Upper lobe of left lung (tissue), 4 donors: ENCODE data around the gene CAMKK2.

Source experiments
- CTCF ChIP-seq, 6 experiments: fragments of 450-650 bp in 4 of 6; fragments of 200-600 bp in 2 of 6; sonication (generic) in 2 of 6; IDR thresholded peaks; one replicate each; pipeline ENCODE4 v1.5.1; 2016 to 2019; ENCODE audit warnings: antibody characterized with exemption in 6 of 6
- EP300 ChIP-seq, 4 donors: sonication (generic); formaldehyde crosslinking; IDR thresholded peaks; one replicate each; pipeline ENCODE4 v1.5.1; 2017; ENCODE audit warnings: antibody characterized with exemption in 4 of 4, control low read depth in 2 of 4
- POLR2AphosphoS5 ChIP-seq, 2 donors: sonication (generic); formaldehyde crosslinking; IDR thresholded peaks; one replicate each; pipeline ENCODE4 v1.5.1; 2017; ENCODE audit warnings: antibody characterized with exemption in 2 of 2

GRCh38 chr12:121337416-121337815 is 40.9 kb upstream of the CAMKK2 start:
- TF ChIP-seq POLR2AphosphoS5 (IDR thresholded peaks at IDR 0.05), result no peak
- no peak for TF ChIP-seq CTCF (IDR thresholded peaks at IDR 0.05)
- TF ChIP-seq EP300 (IDR thresholded peaks at IDR 0.05), result no peak
